ENCODE results near the gene FOXA1.
A peak's percentile ranks its signal among the peaks of the same experiment; 100 is the strongest.

The FOXA1 gene

DNA sequence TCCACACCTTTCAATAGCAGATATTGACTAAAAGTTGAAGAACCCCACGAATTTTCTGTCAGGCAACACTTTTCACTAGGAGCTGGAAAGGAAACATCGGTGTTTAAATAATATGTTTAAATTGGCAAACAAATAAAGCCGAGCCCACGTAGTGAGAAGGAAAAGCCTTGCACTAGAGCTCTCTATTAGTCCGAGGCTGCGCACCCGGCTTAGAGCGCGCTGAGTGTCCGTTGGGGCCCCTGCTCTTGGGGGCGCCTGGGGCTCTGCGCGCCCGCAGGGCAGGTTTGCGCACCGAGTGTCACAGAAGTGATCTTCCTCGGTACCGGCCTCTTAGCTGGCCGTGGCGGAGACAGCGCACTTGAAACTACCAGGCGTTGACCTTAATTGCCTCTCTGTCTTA, 6.8 kb upstream of the FOXA1 start:
- no peak for DNase-seq

DNA sequence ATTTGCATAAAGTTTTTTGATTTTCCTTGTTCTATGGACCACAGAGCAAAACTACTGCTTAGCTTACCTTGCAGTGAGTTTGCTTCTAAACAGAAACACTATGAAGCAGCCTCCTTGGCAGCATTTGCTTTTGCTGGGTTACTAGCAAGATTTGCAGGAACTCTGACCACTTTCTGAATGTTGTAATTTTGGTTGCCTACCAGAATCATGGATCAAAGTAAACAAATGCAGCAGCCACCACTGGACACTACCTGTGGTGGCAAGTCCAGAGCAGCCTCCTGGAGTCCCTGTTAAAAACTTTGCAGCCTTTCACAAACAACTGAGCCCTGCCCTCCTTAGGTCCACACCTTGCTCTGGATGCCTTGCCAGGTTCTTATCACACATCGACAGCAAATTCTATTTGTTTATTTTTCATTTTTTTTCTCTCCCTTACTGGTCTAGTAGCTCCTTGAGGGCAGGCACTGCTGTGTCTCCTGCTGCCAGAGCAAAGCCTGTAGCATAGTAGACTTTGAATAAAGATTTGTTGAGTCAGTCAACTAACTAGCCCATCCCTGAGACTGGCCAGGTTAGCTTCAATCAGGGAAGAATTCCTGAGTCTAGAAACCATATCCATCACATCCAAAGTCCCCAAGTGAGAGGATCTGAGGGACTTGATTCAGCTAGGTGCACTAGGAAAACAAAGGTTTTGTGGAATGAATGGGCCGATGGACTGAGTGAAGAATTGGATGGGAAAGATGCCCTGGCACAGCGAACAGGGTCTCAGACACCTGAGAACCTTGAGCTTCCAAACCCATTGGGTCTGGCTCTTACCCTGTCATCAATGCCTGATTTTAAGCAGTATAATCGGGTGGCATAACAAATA, 6.1 kb upstream of the FOXA1 start:
- no peak for DNase-seq

DNA sequence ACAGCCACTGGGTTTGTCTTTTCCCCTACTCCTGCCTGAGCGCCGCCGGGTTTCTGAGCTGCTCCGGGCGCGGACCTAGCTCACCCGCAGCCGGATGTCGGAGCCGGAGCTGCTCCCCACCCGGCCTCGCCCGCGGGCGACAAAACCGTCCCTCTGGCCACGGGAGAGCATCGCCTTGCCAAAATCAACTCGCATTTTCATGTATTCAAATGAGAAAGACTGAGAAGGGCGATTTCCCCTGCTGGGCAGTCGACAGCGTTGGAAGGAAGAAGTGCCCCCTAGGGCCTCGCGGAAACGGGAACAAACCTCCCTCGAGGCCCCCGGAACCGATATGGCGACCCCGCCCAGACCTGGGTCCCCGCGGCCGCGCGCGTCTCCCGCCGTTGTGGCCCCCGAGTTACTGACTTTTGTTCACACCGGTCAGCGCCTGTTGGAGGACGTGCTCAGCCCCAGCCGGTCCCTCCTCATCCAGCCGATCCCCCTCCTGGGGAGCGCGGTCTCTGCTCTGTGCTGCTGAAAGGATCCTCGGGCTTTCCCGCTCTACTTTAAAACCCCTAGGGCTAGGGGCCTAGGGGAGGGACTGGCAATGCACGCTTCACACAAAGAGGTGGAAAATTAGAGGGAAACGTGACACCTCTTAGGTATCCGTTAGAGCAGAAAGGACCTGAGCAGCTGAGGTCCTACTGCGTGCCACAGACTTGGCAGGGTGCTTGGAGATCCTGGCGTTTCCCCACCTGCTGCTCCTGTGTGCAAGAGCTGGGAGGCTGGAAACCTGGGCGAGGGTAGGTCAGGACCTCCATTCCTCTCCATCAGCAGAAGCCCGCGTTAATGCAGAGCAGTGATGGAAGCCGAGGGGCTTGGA, 4.7 kb upstream of the FOXA1 start:
- DNase-seq: no peak

DNA sequence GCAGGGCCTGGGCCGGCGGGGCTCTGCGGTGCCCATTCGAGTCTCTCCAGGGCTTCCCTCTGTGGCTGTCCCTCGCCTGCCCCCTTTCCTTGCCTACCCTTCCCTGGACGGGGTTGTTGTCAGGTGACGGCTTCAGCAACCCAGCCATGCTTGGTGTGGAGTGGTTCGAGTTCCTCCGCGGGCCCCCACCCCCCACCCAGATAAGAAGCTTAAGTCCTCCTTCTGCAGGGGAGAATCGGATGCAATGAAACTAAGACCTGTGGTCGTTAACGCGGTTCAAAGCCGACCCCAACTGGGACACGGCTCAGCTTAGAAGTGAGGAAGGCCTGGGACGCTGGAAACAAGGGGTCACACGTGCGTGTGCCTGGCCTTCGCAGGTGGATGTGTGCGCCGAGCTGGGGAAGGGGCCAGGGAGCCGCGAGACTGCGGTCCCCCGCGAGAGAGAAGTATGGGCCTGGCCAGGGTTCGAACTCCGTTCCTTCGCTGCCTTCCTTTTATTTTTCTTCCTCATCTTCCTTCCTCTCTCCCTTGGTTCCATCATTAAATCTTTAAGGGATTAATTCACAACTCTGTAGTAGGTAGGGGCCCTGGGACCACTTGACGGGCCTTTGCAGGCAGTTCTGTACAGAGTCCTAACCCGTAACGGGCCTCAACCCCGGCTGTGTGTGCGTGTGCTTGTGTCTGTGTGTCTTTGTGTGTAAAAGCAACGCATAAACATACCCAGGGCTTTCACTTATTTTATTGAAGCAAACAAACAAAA, 3.9 kb upstream of the FOXA1 start:
- DNase-seq: no peak

DNA sequence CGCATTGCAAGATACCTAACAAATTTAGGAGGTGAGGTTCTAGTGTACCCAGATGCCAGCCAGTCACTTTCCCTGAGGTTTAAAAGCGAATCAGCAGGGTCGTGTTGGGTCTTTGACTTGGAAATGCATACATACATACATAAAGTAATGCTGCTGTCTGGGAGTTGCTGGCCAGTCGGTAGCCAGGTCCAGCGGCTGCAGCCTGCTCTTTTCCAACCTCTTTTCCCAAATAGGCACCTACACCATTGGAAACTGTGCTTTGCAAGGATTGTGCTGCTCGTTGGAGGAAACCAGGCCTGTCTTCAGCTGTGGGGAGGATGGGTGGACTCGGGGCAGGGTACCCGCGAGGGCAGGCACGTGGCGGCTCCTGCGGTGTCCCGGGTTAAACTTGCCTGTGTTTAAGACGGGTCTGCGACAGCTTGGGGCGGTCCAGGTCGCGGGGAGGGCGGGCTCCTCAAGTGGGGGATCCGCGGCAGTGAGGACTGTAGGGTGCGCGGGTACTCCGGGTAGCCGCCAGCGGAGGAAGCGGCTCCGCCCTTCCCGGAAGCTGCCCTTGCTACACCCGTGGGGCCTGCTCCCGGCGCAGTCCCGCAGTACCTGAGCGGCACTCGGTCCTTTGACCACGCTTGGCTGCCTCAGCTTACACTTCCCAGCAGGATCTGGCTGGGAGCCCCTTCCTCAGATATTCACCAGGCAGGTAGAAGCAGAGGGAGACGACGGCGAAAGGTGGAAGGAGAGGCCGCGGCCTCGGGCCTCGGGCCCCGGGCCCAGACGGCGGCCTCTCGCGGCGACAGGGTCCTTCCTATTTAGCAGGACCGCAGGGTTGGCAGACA, 3.1 kb upstream of the FOXA1 start:
- no peak for DNase-seq

DNA sequence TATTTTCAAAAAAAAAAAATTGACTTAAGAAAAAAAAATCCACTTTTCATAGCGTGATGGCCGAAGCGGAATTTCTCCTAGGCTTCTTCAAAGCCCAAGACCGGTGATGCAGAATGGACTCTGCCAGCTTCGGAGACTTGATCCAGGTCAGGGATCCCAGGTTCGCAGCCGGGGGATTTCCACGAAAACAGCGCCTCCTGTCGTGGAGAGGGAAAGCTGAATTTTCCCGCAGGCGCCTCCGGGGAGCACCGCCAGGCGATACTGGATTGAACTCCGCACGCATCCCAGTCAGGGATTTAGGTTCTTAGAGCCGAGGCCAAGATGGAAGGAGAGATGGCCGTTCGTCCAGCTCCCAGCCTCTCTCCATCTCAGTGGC, 2.5 kb upstream of the FOXA1 start:
- no peak for DNase-seq

DNA sequence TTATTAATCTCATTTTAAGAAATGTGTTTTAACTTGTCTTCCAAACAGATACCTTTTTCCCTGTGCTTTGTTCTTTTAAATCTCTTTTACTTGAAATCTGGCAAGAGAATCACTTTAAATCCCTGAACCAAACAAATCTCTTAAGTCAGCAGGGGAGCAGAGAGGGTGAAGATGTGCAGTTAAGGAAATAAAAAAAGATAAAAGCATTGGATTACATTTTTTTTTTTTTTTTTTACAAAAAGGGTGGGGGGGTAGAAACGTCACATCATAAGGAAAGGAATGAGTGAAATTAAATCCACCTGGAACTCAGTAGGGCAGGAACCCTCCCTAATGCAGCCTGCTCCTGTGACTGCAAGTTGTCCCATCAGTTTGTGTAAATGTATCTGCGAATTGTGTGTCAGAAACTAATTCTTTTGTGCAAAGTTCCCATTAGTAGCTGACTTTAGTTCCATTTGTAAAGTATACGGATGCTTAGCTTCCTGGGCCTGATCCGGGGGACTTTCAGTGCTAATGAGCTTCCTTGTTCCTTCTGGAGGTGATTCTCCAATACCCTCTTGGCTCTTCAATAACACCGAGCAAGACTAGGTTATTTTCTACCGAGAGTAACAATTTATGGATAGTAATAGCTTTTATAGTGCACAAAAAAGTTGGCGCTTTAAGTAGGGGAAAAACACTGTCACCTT, 1.9 kb upstream of the FOXA1 start:
- DNase-seq: no peak

DNA sequence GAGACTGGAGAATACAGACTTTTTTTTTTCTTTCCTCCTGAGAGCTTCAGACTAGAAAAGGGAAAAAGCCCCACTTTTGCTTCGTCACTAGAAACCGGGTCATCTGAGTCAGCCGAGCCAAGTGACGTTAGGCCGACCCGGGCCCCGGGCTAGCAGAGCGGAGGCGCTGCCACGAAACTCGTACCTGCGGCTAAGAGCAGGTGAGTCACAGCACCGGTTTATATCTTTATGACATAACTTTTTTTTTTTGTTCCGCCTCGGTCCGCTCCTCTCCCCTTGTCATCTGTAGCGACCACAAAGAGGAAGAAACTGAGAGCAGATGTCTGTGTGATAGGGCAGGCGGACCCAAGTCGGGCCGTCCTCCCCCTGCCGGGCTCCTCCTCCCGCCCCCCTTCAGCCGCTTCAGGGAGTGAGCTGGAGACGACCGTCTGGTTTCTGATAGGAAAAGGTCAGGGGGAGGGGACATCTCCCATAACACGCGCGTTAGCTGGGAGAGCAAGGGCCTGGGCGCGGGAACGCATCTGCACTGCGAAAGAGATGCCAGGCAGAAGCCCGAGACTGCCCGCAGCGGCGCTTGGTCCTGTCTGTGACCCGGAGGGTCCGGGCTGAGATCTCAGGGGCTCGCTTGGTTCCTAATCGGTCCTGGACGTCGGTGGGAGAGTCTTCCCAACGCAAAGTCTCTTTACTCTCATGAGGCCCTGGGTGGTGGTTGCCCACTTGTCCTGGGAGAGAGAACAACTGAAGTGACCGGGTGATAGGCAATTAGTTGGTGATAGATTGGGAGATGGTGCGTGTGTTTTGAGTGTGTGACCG, 966 bp upstream of the FOXA1 start:
- peak; percentile 22 for DNase-seq

DNA sequence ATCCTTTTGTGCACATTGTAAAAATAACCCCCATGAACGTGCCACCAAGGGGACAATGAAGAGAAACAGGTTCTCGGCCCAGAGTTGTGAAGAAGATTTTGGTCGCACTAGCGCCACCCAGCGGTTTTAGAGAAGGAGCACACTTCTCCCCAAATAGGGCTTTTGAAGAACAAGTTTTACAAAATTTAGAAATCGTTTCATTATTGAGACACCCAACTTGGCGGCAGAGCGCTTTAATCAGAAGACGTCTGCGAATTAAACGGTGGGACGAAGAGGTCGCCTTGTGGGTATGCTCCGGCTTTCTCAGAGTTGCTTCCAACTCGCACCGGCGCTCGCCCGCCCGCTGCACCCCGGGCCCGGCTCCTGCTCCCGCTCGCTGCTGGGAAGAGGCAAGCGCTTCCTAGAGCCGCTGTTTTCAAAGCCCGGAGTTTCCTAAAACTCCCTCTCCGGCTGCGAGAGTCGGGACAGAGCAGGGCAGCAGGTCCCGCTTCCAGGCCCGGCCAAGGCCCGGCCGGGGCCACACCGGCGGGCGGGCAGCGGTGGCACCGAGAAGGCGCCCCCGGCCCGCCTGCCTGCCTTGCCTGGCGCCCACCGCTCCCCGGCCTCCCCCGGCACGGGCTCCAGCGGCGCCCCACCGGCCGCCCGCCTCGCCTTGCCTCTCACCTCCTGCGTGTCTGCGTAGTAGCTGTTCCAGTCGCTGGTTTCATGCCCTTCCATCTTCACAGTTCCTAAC, 645 bp downstream of the FOXA1 start:
- DNase-seq: peak; percentile 57

DNA sequence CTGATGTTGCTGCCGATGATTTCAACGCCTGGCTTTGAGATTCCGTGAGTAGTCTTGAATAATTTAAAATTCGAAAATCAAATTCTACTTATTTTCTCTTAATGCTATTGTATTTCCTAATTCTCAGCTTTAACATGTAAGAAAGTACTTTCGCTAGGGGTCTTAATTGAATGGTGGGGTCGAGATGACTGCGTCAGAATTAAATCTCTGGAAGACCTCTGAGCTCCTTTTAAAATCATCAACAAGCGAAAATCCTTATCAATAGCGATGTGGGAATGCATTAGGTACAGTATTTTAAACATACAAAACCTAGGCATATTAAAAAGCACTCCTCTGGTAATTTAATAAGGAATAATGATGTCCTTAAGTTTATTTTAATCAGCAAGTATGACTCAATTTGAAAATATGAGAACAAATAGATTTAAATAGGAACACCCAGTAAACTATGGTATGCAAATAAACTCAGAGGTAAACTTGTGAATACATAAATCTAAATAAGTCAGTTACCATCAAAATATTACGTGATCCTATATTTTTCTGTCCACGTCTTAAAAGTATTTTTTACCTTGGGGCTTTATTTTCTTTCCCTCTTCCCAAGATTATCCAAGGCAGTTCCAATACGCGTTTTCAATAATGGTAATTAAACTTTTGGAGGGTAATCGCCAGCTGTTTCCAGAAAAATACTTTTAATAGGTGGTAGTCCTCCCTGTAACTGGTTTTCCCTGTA, 1.4 kb downstream of the FOXA1 start:
- DNase-seq: no peak

DNA sequence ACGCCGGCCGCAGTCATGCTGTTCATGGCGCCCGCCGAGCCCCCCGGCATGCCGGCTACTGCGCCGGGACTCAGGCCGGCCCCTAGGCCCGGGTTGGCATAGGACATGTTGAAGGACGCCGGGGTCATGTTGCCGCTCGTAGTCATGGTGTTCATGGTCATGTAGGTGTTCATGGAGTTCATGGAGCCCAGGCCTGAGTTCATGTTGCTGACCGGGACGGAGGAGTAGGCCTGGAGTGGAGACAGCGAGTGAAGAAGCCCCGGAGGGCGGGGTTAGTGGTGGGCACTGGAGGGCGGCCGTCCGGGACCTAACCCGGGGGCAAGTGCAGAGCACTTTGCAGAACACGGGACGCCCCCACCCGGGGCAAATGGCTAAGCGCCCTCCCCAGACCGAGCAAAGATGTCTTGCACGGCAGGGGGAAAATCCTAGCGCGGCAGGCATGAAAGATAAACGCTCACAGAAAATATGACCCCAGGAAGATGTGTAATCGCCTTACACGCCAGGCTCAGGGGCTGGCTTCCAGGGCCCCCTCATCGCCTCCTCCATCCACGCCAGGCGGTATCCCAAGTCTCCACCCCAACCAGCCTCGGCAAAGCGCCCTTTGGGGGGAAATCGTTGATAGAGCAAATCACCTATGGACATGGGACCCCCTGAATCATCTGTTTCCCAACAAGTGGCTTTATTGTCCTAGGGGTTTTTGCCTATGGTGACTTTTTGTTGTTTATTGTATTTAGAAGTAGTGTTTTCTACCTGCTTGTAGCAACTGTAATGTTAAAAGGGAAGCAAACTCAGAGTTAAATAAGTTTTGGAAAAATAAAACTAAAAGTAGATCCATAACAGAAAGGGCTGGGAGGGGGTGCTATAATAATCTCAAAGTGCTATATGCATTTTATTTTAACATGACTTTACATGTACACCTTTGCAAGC, 2.3 kb downstream of the FOXA1 start:
- no peak for DNase-seq

DNA sequence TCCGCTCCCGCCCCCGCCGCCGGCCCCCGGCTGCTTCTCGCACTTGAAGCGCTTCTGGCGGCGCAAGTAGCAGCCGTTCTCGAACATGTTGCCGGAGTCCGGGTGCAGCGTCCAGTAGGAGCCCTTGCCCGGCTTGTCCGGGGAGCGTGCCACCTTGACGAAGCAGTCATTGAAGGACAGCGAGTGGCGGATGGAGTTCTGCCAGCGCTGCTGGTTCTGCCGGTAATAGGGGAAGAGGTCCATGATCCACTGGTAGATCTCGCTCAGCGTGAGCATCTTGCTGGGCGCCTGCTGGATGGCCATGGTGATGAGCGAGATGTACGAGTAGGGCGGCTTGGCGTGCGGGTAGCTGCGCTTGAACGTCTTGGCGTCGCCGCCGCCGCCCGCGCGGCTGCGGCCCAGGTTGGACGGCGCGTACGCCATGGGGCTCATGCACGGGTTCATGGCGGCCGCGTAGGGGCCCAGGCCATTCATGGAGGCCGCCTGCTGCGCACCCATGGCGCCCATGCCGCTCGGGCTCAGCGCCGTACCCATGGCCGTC, 3.0 kb downstream of the FOXA1 start:
- no peak for DNase-seq

DNA sequence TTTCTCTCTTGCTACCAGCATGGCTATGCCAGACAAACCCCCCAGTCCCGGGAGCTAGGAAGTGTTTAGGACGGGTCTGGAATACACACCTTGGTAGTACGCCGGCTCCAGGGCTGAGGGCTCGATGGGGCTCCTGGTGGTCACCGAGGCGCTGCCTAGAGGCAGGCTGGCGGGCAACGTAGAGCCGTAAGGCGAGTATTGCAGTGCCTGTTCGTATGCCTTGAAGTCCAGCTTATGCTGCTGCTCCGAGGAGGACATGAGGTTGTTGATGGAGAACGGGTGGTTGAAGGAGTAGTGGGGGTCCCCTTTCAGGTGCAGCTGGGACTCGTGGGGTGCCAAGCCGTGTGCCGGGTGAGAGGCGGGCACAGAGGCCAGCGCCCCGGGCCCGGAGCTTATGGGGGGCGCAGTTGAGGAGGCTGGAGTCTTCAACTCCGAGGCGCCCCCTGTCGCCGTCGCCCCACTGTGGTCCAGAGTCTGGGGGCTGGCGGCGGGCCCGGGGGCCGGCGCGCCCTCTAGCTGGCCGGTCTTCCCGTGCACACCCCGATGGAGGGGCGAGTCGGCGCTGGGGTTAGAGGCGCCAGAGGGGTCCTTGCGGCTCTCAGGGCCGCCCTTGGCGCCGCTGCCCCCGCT, 3.6 kb downstream of the FOXA1 start:
- DNase-seq: no peak

DNA sequence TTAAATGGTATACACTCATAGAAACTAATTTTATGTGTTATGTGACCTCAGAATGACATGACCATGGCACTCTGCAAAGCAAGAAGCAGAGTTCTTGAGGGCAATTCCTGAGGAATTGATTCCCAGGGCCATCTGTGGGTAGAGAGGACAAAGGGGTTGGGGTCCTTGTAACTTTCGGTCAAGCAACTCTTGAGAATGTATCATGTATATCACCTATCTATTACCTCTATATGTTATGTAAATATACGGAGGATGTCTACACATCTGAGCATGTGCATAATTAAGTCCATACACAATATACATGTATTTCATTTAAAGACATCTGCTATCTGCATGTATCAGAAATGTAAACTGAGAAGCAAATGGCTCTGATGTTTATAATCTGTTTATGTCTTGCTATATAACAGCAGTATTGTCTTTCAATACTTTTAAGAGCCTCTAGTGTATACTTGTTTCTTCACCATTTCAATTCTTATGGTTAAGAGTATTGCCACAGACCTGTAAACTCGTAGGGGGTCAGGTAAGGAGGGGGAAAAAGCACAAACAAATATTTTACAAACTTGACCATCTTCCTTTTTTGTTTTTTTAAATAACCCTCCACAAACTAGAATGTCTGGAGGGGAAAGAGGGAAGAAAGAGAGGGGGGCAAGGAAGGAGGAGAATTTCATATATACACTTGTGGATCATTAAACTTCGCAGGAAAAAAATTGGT, 4.5 kb downstream of the FOXA1 start:
- DNase-seq: no peak

DNA sequence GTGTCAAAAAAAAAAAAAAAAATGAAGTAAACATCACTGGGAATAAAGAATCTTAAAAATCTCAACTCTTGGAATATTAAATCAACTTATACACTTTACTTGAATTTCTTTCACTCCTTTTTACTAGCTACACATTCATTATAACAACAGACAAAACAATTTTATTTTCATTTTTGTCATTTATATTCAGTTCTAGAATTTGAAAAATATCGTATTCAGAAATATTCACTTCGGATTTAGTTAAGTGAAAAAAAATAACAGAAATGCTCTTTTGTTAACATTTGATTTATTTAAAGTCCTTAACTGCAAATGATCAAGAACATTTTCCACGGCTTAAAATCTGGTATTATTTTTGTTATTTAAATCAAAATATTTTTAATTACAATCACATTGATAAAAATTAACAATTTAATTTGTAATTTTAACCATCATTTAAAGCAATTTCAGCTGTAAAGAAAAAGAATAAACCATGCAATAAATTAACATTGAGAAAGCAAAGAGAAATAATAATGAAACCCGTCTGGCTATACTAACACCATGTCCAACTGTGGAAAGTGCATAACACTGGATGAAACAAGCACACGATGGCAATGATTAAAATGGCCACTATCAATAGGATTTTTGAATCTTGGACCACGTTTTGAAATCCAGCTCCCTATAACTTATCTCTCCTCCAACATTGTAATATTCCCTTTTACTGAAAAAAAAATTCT, 5.2 kb downstream of the FOXA1 start:
- no peak for DNase-seq

Data from inflammatory macrophage treated with lipopolysaccharide for 4 hours (primary cell).